ENCODE results near the gene TPX2. TPM values are rescaled to one million over a fixed set of nuclear protein-coding genes. Genes with fewer than 3 reads are reported as not detected.

TPX2 gene
- total RNA-seq, 1 experiment from 2014 or later = 312 TPM

DNA sequence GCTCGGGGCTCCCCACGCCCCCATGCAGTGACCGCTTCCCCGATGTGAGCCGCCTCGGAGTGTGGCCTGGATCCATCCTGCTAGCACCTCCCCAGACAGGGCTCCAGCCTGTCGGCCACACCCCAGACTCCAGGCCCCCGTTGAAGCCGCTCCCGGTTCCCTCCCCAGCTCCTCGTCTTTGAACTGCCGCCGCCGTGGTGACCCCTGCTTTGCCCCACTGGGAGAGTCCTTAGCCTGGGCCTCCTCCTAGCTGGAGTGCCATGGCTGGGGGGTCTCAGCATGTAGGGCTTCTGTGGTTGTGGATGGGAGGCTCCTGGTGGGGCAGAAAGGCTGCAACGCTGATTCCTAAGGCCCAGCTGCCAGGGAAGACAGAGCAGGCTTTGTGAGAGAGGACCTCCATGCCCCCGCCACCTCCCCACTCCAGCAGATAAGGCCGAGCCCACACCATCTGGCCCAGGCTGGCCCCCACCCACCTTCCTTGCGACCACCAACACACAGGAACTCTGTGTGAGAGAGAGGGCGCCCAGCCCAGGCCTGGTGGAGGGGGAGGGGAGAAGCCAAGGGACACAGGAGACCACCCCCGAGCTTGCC, 94.9 kb downstream of the TPX2 start:
- no peak for DNase-seq (ENCODE audit: low read depth)

GRCh38 chr20:31835554-31835953, 96.5 kb downstream of the TPX2 start:
- DNase-seq (ENCODE audit: low read depth) = peak; percentile 36

DNA sequence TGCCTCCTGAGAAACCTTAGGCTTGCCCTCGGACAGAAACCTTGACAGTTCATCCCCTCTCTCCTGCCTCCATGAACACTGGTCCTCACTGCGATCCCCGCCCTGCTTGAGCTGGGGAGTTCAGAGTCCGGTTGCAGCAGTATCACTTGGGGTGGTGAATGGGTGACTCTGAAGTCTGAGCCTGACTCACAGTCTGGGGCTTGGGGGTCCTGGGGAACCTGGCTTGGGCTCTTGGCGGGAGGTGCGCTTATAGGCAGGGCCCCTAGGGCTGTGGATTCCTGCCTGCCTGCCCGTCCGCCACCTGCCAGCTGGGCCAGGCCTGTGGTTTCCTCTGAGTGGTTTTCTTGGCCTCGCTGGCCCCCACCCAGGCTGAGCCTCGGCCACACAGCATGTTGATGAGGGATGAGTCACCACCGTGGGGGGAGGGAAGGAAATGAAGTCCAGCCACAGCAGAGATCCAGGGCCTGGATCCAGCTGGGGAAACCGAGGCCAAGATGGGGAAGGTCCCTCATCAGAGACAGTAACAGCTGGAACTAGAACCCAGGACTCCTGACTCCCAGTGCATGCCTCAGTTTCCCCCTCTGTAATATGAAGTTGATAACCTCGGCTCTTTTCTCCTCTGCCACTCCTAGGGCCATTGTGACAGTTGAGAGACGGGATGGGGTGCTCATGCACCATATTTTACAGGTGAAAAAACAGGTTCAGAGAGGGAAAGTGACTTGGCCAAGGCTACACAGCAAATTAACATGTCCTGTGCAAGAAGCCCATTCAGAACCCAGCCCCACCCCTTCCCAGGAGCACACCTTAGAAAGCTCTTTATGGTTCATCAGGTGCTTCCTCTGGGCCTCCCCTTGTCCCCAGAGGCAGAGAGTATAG, 97.1 kb downstream of the TPX2 start:
- DNase-seq (ENCODE audit: low read depth) = peak; percentile 97

- peak; percentile 90 for DNase-seq (ENCODE audit: low read depth)
Measured at GRCh38 chr20:31836853-31837608, 97.9 kb downstream of the TPX2 start.

GRCh38 chr20:31837896-31838397, 98.9 kb downstream of the TPX2 start:
- peak; percentile 82 for DNase-seq (ENCODE audit: low read depth)

DNA sequence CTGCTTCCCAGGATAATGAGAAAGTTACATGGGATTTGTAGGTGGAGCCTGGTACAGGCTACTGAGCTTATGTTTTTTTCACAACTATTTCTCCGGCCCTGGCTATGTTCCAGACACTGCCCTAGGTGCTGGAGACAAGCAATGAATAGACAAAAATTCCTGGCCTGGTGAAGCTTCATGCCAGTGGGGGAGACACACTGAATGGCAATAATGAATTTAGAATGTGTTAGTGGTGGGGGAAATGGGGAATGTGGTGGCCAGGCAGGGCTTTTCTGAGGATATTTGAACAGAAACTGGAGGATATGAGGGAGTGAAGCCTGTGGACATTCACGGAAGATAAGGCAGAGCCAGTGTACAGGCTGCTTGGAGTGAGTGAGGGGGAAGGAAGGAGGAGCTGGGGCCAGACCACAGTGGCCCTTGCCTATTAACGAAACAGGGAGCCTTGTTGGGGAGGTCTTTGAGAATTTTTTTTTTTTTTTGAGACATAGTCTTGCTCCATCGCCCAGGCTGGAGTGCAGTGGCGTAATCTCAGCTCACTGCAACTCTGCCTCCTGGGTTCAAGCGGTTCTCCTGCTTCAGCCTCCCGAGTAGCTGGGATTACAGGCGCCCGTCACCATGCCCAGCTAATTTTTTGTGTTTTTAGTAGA, 99.7 kb downstream of the TPX2 start:
- DNase-seq (ENCODE audit: low read depth) = peak; percentile 49

DNA sequence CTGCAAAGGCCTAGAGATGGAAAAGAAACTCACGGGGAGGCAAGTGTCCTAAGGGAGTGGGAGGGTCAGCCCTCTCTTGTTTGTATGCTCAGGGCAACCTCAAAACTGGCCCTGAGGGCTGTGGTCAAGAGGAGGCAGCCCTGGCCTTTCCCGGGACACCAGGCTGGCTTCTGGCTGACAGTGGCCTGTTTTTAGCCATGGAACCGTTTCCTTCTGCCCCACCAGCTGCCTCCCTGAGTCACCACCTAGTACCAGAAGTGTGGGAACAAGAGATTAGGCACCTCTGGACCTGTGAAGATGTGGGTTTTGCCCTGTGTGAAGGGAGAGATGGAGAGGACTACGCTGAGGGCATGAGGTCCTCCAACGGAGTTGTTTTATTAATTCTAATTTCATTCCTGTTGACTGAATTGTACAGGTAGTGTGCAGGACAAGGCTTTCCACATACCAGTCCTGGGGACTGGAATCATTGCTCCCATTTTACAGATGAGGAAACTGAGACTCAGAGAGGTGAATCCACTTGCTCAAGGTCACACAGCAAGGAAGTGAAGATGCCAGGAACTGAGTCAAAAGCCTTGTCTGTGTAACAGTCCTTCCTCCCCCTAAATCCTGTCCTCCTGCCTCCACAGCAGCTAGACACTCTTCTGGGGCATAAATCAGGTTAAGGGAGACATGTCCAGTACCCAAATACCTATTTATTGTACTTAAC, 100.8 kb downstream of the TPX2 start:
- peak; percentile 91 for DNase-seq (ENCODE audit: low read depth)

DNA sequence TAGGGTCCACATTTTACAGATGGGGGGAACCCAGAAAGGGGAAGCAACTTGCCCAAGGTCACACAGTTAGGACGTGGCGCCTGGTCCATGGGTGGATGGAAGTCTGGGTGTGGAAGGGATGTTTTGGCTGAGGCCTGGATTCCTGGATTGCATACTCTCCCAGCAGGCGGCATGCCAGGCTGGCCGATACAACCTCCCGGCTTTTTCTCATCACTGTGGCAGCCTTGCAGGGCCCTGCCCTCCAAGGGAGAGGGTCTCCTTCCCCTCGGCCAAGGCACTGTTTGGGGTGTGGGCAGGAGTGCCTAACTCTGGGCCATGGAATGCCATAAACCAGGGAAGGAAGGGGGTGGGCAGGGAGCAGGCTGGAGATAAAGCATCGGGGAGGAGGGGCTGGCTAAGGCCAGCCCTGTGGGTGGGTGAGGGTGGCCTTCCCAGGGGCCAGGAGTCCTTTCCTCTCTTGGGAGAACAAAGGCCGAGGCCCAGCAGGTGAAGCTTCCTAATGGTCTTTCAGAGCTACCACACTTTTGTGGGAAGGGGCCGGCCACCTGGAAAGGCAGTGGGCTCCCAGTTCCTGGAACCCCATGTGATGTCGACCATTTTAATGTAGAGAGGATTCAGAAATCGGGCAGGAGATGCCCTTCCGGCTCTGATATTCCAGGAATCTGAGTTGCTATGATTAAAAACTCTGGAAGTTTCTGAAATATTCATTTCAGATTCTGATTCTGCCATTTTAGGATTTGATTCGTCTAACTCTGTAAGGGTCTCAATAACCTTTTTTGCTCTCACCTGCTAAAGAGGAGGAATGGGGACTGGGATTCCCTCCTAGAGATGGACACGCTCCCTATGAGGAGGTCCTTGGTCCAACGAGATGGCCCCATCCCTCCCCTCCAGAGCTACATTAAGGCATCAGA, 102.1 kb downstream of the TPX2 start:
- DNase-seq (ENCODE audit: low read depth) = no peak

DNA sequence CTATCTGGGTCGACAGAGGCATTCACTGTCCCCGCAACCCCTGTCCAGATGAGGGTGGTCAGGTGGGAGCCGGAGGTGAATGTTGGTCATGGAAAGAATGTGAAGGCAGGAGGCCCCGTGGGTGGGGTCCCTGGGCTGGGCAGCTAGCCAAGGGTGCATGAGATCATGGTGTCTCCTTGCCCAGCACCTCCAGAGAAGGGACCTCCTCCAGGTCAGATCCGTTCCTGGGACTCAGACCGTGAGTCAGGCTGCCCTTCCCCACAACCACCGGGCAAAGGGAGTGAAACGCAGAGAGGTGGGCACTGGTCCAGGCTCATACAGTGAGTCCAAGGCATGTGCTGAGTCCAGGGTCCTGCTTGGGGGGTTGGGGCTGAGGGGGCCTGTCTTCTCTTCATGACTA, 102.8 kb downstream of the TPX2 start:
- peak; percentile 85 for DNase-seq (ENCODE audit: low read depth)

DNA sequence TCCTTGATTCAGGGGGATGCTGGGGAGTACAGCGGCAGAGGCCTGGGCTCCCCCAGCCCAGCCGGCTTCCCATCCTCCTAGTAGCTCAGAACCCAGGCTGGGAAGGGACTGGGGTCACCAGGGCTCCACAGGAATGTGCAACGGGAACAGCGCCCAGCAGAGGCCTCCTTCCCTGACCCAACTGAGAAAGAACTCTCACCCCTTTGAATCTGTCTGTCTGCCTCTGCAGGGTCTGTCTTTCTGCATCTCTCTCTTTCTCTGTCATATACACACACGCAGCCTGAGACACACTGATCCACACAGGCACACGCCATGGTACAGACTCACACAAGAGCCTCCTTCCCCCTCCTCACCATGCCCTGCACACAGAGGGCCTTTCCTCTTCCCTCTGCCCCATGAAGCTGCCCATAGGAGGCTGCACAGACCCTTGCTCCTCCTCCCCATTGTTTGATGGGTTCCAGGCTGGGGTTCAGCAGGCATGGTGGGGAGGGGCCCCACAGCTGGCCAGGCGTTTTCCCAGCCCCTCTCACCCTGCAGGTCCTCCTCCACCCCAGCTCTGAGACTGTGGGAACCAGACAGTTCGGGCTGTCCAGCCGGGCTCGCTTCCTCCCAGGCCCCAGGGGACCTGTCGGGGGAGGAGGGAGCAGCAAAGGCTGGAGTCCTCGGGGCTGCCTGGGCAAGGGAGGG, 103.5 kb downstream of the TPX2 start:
- DNase-seq (ENCODE audit: low read depth) = peak; percentile 67

DNA sequence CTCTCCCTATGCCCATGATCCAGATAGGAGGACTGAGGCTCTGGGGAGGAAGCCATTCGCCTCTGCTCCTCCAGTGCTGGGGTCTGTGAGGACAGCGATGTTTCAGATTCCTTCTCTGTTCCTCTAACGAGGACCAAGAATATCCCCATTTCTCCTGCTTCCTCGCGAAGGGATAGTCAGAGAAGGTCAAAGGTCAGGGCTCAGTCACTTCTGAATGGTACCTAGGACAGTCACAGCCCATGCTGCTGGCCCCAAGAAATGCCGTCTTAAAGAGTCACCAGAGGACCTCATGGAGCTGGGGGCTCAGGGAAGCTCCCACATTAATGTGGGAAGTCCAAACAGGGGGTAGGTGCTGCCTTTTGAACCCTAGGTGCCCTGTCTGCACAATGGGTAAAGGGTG, 104.2 kb downstream of the TPX2 start:
- no peak for DNase-seq (ENCODE audit: low read depth)

DNA sequence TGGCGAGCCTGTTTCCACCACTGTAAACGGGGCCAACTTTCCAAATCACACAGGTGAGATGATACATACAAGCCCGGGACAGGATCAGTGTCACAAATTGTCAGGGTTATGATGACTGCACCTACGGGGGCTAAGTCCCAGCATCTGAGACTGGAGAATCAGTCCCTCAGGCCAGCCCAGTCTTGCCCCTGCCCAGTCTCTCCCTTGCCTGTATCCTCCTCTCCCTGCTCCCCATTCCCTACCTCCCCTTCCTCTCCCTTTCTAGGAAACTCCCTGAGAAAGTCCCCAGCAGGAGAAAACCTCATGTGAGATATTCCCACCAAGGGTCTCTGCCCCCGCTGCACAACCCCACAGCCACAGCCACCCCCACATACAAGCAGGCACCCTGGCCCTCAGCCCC, 104.8 kb downstream of the TPX2 start:
- no peak for DNase-seq (ENCODE audit: low read depth)

DNA sequence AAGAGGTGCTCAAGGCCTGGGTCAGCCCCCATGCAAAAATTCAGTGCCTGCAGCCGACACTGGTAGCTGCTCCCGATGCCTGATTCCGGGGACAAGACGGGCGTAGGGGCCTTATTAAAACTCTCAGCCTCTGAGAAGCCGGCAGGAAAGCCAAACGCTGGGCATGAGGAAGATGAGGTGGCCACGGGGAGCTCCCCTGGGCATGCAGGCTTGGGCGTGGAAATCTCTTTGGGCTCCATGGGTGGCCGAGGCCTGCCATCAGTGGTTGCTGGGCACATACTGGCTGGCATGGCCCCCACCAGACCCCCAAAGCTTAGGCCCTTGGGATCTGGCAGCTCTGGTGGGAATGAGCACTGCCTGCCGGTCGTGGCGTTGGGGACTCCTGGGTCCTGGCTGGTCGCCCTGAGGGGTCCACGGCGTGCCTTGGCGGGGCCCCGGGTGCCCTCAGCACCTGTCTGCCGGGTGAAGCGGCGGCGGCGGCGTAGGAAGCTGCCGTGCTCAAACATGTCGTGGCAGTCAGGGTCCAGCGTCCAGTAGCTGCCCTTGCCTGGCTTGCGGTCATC, 105.7 kb downstream of the TPX2 start:
- no peak for DNase-seq (ENCODE audit: low read depth)

GRCh38 chr20:31845300-31845863, 106.3 kb downstream of the TPX2 start, which contains the start of gene FOXS1:
Gene FOXS1 (minus strand): TSS chr20:31845604. CDS start chr20:31845542, 62 bp downstream.
- no peak for DNase-seq (ENCODE audit: low read depth)

DNA sequence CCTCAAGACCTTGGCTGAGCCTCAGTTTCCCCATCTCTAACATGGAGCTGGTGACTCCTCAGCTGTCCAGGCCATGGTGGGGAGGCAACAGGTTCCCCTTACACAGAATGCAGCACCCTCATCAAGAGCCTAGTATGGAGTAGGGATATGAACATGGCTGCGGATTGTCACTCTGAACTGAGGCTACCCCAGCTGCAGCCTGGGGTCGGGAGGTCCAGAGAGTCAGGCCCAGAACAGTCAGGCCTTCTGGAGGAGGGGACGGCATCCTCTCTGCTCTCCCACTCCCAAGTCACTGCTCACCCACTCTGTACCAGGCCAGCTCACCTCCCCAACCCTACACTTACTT, 107.7 kb downstream of the TPX2 start:
- no peak for DNase-seq (ENCODE audit: low read depth)

GRCh38 chr20:31848088-31848999, 109.3 kb downstream of the TPX2 start:
- peak; percentile 31 for DNase-seq (ENCODE audit: low read depth)

GRCh38 chr20:31849306-31849930, 110.3 kb downstream of the TPX2 start:
- DNase-seq (ENCODE audit: low read depth) = no peak

Data from RPMI7951 (cell line).